G401 (cell line): ENCODE measurements around the gene CLEC2L. TPM values are rescaled to one million over a fixed set of nuclear protein-coding genes. Genes with fewer than 3 reads are reported as not detected.
A peak's percentile ranks its signal among the peaks of the same experiment; 100 is the strongest.
"Not testable (repeated sequence)": the region's sequence is repeated elsewhere in the genome, so short reads cannot be mapped to it uniquely, and the experiment has no call there.

Source experiments
- DNase-seq: peaks from one replicate; pipeline ENCODE4 v3.0.0-alpha.2; 2015; ENCODE audit warnings: low spot score
- in situ Hi-C: cut with HindIII; loops from 2 replicates; pipeline ENCODE4 v1.10.0; 2016; ENCODE audit warnings: low sequenced_read_pairs, mixed read lengths
- total RNA-seq: library from RNA; depleted of rRNA; stranded (reverse); fragments of >200 nt; shearing (Covaris generic); gene quantifications from 2 replicates; pipeline ENCODE4 v1.2.3, GENCODE V29; 2014

Gene CLEC2L
- total RNA-seq, 1 experiment from 2014 or later, result 23.0 TPM

DNA sequence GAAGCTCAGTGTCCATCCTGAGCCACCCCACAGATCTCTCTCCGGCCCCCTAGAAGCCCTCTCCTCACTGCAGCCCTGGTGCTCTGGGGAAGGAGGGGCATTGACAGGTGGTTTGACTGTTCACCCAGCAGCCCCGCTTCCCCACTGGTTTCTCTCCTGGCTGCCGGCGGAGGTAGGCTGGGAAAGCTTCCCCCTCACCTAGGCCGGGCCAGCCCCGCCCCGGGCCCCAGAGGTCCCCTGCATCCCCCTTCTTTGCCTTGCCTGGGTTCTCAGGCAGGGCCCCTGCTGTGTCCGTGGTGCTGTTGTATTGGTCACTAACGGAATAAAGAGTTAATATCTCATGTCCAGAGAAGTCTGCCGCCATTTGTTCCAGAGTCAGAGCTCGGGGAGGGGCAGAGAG, 21.2 kb downstream of the CLEC2L start:
- in situ Hi-C loops, result no loop called here
- no peak for DNase-seq

DNA sequence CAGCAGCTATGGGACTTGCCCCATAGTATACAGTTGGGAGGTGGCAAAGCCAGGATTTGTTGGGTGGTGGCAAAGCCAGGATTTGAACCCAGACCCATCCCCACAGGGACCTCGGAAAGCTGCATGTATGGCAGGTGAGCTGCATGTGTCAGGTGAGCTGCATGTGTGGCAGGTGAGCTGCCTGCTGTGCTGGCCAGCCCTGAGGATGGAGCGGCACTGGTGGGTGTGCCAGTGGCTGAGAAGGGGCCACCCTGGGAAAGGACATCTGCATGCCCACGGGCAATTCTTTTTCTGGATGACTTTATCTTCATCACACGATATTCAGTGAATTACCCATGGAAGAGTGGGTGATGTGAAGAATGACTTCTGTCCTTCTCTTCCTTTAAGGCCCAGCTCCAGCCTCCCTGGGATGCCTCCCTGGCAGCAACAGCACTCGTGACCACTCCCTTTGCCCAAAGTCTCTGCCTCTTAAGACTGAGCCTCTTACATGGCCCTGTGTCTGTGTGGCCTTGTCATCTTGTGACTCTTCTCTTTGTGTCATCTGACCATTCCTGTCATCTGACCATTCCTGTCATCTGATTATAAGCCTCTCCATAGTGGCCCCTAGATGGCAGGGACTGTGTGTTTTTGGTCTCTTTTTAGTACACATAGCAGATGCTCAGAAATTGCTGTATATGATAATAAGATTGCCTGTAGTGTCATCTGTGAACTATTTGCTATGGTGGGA, 25.0 kb downstream of the CLEC2L start:
- in situ Hi-C loops, result no loop called here
- DNase-seq, result no peak

DNA sequence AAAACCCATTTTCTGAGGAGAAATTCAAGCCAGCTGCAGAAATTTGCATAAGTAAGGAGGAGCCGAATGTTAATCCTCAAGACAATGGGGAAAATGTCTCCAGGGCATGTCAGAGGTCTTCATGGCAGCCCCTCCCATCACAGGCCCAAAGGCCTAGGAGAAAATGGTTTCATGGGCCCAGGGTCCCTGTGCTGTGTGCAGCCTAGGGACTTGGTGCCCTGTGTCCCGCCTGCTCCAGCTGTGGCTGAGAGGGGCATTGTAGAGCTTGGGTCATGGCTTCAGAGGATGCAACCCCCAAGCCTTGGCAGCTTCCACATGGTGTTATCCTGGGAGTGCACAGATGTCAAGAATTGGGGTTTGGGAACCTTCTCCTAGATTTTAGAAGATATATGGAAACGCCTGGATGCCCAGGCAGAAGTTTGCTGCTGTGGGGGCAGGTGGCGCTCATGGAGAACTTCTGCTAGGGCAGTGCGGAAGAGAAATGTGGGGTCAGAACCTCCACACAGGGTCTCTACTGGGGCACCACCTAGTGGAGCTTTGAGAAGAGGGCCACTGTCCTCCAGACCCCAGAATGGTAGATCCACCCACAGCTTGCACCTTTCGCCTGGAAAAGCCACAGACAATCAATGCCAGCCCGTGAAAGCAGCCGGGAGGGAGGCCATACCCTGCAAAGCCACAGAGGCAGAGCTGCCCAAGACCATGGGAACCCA, 30.7 kb downstream of the CLEC2L start:
- DNase-seq, in situ Hi-C loops: not testable (repeated sequence)

DNA sequence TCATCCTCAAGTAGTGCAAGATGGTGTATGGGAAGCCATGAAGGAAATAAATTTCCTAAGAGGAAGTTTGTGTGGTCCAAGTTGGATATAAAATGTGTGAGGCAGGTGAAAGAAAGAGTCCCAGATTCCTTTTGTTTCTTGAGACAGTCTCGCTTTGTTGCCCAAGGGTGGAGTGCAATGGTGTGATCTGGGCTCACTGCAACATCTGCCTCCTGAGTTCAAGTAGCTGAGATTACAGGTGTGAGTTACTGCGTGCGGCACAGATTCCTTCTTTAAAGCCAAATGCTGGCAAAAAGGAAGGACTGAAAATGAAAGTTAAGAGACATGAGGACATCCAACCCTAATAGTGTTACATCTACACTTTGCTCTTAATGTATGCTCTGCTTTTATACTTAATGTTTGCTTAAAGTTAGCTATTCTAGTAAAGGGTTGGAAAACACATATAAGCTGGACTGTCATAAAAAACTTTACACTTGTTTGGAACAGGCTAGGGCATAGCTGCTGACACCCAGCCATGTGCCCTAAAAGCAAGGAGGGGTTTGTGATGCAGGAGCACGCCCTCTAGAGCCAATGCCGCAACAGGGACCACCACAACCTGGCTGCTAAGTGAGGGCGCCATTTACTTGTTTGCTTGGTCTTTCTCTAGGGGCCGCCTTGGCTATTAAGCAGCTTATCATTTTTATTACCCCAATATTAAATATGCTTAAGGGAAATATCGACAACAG, 34.5 kb downstream of the CLEC2L start:
- in situ Hi-C loops, result no loop called here

DNA sequence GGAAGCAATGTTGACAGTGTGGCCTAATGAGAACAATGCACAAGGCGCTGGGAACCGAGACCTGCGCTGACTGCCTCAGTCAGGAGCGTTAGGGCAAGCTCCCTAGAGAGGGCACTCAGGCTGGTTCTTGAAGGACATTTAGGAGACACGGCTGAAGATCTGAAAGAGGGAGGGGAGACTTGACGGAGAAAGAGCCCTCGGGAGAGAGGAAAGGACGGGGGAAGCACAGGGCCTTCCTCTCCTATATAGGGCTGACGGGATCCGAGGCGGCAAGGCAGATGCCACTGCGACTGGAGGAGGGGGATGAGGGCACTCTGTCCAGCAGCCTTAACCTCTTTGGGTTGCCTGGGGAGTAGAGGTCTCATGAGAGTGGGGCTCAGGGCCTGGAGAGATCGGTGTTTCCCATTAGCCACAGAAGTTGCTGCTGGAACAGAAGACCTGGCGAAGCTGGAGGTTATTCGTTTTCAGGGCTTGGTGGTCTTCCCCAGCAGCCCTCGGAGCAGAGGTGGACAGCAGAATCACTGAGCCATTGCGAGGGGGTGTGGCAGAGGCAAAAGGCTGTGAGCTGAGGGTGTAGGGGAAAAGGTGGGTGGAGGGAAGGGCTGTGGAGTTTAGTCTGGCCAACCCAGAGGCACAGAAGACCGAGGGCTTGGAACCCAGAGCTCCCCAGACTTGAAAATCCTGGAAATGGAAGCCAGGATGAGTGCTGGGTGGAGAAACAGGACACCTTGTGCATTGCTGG, 36.0 kb downstream of the CLEC2L start:
- in situ Hi-C loops, result no loop called here
- DNase-seq, result no peak

More for the DNA sequence above, 34.5 kb downstream of the CLEC2L start:
- no peak for DNase-seq

DNA sequence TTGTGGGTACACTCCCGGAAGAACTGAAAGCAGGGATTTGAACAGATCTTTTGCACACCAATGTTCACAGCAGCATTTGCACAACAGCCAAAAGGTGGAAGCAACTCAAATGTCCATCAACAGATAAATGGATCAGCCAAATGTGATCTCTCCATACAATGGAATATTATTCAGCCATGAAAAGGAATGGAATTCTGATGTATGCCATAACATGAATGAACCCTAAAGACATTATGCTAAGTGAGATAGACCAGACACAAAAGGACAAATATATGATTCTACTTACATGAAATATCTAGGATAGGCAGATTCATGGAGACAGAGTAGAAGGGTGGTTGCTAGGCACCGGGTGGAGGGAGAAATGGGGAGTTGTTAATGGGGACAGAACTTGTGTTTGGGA, 36.7 kb downstream of the CLEC2L start:
- in situ Hi-C loops, result no loop called here

DNA sequence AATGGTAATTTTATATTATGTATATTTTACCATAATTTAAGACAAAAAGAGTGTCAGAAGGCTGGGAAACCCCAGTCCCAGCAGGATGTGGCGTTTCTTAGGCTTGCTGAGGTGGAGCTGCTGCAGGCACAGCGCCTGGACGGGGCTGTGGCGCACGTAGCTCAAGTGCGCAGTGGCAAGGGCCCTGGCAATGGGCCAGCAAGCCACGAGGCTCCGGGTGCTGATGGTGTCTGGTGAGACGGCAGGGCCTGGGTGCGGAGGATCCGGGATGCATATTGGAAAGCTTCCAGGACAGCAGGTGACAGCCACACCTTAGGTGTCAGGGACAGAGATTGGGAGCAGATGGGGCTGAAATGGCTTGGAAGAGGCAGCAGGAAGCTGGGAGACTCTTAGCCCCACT, 37.2 kb downstream of the CLEC2L start:
- in situ Hi-C loops, result no loop called here
- DNase-seq, result no peak

More for the DNA sequence above, 36.7 kb downstream of the CLEC2L start:
- DNase-seq, result no peak

DNA sequence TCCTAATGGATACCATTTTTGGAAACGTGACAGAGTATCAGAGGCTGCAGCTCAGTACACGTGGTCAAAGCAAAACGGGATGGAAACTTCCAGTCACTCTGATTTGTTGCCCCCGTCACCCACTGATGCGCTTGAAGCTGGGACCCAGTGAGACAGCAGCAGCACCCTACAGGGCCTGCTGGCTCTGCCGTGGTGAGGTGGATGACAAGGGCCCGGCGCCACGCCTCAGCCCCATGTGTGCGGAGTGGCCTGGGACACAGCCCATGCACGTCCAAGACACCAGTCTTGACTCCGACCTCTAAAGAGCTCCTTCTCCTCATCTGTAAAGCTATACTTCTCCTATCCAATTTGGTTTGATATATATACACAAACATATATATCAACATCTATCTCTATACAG, 39.0 kb downstream of the CLEC2L start:
- in situ Hi-C loops, result no loop called here

DNA sequence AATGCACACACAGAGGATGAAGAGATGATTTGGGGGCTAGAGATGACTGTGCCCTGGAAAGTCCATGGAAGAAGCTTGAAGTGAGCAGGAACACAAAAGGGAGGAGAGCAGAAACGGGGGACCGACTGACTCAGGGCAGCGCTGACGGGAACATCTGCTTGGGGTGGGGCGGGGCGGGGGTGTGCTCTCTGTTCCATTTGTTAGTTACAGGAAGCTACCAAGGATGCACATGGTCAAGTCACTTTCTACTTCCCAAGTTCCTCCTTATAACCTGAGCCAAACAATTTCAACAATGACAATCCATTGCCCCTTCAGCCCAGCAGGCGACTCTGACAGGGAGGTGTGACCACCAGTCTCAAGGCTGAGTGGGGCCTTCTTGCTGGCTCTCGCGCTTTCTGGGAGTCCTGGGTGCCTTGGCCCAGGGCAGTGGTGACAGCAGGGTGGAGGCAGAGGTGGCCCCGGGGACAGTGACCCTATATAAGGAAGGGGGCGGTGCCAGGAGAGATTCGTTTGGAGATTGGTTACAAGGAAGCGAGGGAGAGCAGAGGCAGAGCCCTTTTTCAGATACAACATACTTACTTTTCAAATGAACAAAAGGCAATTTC, 39.6 kb downstream of the CLEC2L start:
- DNase-seq, result no peak
- in situ Hi-C loops, result no loop called here

More for the DNA sequence above, 39.0 kb downstream of the CLEC2L start:
- DNase-seq, result no peak

DNA sequence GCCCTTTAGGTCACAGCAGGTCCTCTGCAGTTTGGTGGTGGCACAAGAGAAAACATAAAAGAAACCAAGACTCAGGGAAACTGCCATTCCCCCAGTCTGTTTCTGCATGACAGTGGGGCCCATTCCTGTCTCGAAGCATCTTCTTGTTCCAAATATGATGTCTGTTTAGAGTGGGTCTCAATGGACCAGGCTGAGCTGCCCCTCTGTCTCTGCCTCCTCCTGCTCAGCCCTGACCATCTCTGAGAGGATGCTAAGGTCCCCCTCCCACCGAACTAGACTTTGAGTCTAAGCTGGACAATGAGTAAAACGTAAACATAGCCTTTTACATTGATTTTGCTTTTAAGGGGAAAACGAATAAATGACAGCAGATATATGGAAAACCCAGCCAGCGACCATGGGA, 40.4 kb downstream of the CLEC2L start:
- in situ Hi-C loops, result no loop called here
- DNase-seq, result no peak

DNA sequence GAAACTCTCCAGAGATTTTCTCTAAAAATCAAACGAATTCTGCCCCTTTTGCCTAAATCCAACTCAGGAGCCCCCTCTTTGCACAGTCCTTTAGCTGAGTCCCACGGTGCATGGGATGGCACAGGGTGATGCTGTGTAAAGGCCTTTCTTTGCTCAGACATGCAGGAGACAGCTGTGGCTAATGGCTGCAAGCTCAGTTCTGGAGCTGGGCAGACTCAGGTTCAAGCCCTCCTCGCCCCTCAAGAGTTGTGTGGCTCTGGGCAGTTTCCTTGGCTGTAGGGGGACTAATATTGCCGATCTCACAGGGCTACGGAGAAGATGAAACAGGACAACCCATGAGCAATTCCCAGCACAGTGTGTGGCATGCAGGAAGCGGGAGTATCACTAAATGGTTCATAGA, 42.6 kb downstream of the CLEC2L start:
- DNase-seq, result no peak
- in situ Hi-C loops, result no loop called here

DNA sequence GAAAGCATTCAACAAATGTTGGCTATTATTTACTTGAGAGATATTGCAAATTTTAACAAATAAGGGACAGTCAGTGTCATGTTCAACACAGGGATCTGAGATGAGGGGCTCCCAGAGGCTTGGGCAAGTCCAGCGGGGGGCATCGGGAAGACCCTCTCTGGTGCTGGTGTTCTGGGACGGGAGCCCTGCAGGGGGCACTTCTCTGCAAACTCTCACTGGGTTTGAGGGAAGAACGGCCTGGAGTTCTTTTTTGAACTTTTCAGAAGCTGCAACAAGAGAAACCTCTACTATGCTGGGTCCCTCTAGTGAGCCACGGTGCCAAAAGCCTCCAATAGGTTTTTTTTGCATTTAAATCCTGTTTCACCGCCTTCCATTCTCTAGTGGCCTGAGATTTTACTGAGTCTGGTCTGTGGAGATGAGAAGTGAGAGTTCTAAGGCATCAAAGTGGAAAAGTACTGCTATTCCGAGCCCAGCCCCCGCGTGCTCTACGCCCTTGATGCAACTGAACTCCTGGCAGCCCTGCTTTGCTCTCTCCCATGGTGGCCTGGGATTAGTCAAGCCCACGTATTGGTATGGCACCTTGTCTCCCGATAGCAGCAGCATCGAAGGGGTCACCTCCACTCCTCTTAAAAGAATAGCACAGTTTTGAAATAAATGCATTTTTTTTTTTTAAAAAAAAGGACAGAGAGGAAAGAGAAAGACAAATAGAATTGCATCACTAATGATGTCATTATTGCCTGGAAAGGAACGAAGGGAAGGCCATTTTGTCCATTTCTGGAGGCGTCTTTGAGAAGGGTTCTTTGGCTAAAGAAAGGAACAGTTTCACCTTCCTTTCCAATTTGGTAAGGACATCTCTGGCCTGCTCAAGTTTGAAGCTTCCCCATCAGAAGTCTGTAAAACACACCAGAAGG, 43.5 kb downstream of the CLEC2L start:
- DNase-seq, result no peak
- in situ Hi-C loops, result no loop called here

DNA sequence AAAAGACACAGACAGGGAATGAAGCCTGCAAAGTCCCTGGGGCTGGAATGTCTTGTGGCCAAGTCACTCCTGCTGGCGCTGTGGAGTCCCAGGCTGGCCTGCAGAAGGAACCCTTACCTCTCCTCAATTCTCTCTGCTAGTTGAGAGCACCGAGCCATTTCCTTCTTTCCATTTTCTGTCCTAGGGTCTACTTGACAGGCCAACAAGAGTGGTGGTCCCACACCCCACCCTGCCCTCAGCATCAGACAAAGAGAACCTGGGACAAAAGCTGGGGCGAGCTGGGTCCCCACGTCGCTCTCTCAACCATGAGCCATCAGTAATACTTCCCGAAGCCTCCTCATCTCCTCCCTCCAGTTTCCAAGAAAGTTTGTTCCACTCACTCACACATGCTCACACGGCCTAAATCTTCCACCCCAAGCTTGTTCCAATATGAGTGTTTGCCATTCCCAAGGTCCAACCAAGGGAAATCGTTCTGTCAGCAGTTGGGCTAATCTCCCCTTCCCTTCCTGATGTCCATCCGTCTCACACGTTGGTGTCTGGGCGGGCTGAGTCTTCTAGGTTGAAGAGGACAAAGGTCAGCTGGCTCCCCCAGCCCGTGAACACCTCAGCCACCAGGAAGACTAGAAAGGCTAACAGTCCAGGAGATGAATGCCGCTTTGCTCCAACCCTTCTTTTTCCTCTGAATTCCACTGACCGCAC, 44.3 kb downstream of the CLEC2L start:
- no peak for DNase-seq
- in situ Hi-C loops, result no loop called here

DNA sequence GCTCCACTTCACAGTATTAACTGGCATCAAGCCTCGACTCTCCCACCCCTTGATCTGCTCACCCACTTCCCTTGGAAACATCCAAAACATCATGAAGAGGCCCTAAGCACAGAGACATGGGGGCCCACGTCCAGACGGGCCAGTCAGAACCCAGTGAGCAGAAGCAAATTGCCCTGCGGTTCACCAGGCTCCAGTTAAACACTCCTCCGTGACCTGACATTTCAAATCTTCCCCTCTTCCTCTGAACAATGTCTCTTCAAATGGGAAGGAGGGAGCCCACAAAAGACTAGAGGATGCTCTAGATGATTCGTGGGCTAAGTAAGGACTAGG, 44.8 kb downstream of the CLEC2L start:
- DNase-seq, result no peak
- in situ Hi-C loops, result no loop called here

DNA sequence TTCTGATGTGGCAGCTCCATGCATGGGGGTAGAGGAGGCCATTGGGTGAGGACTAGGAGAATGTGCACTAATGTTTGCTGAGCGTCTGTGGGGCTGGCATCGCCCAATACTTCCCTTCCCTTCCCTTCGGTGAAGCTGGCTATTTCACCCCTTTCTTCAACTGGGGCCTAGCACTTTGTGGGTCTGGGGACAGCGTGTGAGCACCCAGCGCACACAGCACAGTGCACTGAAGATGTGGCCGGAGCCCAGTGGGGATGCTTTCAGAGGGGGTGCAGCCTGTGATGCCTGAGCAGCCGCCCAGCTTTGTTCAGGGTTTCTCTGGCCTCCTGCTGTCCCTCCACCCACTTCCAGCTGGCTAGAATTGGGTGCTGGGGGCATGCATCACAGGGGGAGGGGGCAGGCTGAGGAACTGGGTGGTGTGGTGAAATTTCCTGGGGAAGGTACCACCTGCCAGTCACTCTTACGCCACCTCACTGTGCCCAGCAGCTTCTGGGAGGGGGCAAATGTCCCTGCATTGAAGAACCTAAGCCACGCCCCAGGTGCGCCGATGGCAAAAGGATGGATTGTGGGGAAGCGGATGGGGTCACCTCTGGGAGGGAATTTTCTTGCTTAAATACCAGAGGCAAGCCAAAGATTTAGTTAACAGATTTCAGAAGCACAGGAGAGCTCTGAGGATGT, 45.5 kb downstream of the CLEC2L start:
- in situ Hi-C loops, result no loop called here

DNA sequence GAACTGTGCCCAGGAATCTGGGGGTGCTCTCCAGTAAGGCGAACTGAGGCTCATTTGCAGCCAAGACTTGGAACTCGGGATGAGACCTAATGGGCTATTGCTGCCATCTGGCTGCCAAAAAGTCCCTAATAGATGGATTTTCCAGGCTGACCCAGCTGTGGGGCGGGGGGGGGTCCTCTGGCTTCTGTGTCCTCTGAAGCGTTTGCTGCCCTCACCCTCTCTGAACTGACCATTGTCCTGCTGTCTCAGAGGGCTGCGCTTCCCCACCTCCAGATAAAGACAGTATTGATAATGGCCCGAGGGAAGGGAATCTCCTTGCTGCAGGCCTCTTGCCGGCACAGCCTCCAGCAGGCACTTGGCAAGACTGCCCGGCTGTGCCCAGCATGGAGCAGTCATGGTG, 46.6 kb downstream of the CLEC2L start:
- DNase-seq, result peak; percentile 23
- in situ Hi-C loops, result no loop called here

More for the DNA sequence above, 45.5 kb downstream of the CLEC2L start:
- no peak for DNase-seq

DNA sequence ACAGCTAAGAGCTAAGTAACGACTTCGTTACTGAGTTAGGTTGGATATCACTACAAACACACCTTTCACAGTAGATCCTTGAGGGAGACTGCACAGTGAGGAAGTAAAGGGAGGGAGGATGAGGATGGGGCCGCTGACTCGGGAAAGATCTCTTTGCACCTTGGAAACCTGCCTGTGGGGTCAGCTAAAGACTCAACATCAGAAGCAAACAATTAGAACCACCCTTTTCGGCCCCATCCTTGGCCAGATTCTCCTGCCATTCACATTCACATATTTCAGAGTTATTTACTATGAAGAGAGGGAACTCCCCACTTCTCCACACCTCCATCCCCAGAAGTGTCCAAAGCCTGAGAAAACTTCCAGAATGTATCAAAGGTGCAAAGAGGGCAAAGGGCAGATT, 47.1 kb downstream of the CLEC2L start:
- in situ Hi-C loops, result no loop called here
- no peak for DNase-seq
